Activated B cell treated with CpG ODN at 0.5 μM for 24 hours (primary cell): ENCODE results near the gene IFRD2. TPM values are rescaled to one million over a fixed set of nuclear protein-coding genes. Genes with fewer than 3 reads are reported as not detected.

Experiments
- ATAC-seq: fragments of 200-7000 bp; cut with Tn5 transposase; one replicate; pipeline ENCODE4 v1.10.0; 2021; ENCODE audit warnings: low read depth, mild to moderate bottlenecking, moderate library complexity
- CTCF ChIA-PET: fragments of 350-600 bp; sonication (Branson Sonifier 250); formaldehyde crosslinking; loops from one replicate; lab custom pipeline; 2021; ENCODE audit warnings: antibody characterized with exemption; lab: Charles Lee
- POLR2A ChIA-PET: fragments of 350-600 bp; sonication (Branson Sonifier 250); formaldehyde crosslinking; loops from one replicate; lab custom pipeline; 2021; ENCODE audit warnings: antibody characterized with exemption; lab: Charles Lee
- DNase-seq: peaks from one replicate; pipeline ENCODE4 v3.0.0; 2022
- H3K27ac Mint-ChIP-seq: one replicate; pipeline ENCODE4 v1.8.0; 2020; ENCODE audit warnings: mixed read lengths
- H3K27me3 Mint-ChIP-seq: one replicate; pipeline ENCODE4 v1.8.0; 2021; ENCODE audit warnings: mixed read lengths
- H3K36me3 Mint-ChIP-seq: one replicate; pipeline ENCODE4 v1.8.0; 2021; ENCODE audit warnings: low read depth, mixed read lengths
- H3K4me1 Mint-ChIP-seq: one replicate; pipeline ENCODE4 v1.8.0; 2021; ENCODE audit warnings: mixed read lengths
- H3K4me3 Mint-ChIP-seq: one replicate; pipeline ENCODE4 v1.8.0; 2020; ENCODE audit warnings: mild to moderate bottlenecking, mixed read lengths
- H3K9me3 Mint-ChIP-seq: one replicate; pipeline ENCODE4 v1.8.0; 2020; ENCODE audit warnings: mixed read lengths
- CTCF ChIP-seq: fragments of 200-600 bp; IDR thresholded peaks from one replicate; pipeline ENCODE4 v1.8.0; 2022; ENCODE audit warnings: antibody characterized with exemption, mild to moderate bottlenecking
- intact Hi-C: fragments of 100-400 bp; cut with micrococcal nuclease; formaldehyde crosslinking; loops from one replicate; pipeline ENCODE4 v1.15.1; 2024
- total RNA-seq: library from RNA; stranded (reverse); gene quantifications from 2 replicates; pipeline ENCODE4 v1.2.3, GENCODE V29; 2022

Gene IFRD2
- total RNA-seq, 1 donor from 2014 or later, result 105 TPM

GRCh38 chr3:50278123-50278879 lies 13.9 kb downstream of the IFRD2 start:
- ChIA-PET CTCF (interaction anchor here (1.4 kb wide), 1 partner anchor 83 kb away, joined by 3 read pairs; no protein-coding TSS in a partner anchor), POLR2A (no interaction called here)
- H3K36me3 Mint-ChIP-seq, result no peaks in the 10 kb centered on the region
- DNase-seq, result no peak
- H3K27ac Mint-ChIP-seq, result no peak overlapping the region
- H3K9me3 Mint-ChIP-seq, result no peaks in the 10 kb centered on the region
- intact Hi-C loops, result no loop called here
- H3K27me3 Mint-ChIP-seq, result peaks cover 25% of the 10 kb centered on the region
- peaks cover 19% of the 10 kb centered on the region for H3K4me1 Mint-ChIP-seq
- no peak for TF ChIP-seq CTCF
- no peak overlapping the region for H3K4me3 Mint-ChIP-seq
- no peak for ATAC-seq

- ChIA-PET POLR2A (no interaction called here), CTCF (interaction anchor here (0.7 to 2.0 kb wide), 2 partner anchors 47 to 82 kb away, joined by 3 to 5 read pairs; no protein-coding TSS in a partner anchor)
- TF ChIP-seq CTCF, result no peak
- no peak for ATAC-seq
- H3K4me1 Mint-ChIP-seq, result peaks cover 25% of the 10 kb centered on the region
- H3K27ac Mint-ChIP-seq, result no peak overlapping the region
- no peaks in the 10 kb centered on the region for H3K9me3 Mint-ChIP-seq
- intact Hi-C loops, result no loop called here
- H3K36me3 Mint-ChIP-seq, result no peaks in the 10 kb centered on the region
- DNase-seq, result no peak
- peaks cover 30% of the 10 kb centered on the region for H3K27me3 Mint-ChIP-seq
- H3K4me3 Mint-ChIP-seq, result no peak overlapping the region
Observed at GRCh38 chr3:50276762-50277101, 15.5 kb downstream of the IFRD2 start.

- H3K9me3 Mint-ChIP-seq, result no peaks in the 10 kb centered on the region
- POLR2A ChIA-PET, result interaction anchor here (0.6 kb wide), 1 partner anchor 145 kb away, joined by 5 read pairs; no protein-coding TSS in a partner anchor
- DNase-seq (no peak), ATAC-seq (no peak)
- H3K27ac Mint-ChIP-seq, result no peak overlapping the region
- no peak for TF ChIP-seq CTCF
- peaks cover 25% of the 10 kb centered on the region for H3K4me1 Mint-ChIP-seq
- no peak overlapping the region for H3K4me3 Mint-ChIP-seq
- intact Hi-C loops, result no loop called here
- CTCF ChIA-PET, result interaction anchor here (2.0 kb wide), 1 partner anchor 48 kb away, joined by 5 read pairs; no protein-coding TSS in a partner anchor
- H3K27me3 Mint-ChIP-seq, result peaks cover 30% of the 10 kb centered on the region
- H3K36me3 Mint-ChIP-seq, result no peaks in the 10 kb centered on the region
Observed at GRCh38 chr3:50275996-50276761, 16.1 kb downstream of the IFRD2 start.

- H3K27me3 Mint-ChIP-seq, result peaks cover 30% of the 10 kb centered on the region
- ChIA-PET POLR2A (interaction anchor here (0.7 to 1.0 kb wide), 3 partner anchors 32 to 86 kb away, joined by 4 to 6 read pairs (median 5); no protein-coding TSS in a partner anchor), CTCF (no interaction called here)
- no peak for TF ChIP-seq CTCF
- no peaks in the 10 kb centered on the region for H3K9me3 Mint-ChIP-seq
- H3K4me1 Mint-ChIP-seq, result peaks cover 25% of the 10 kb centered on the region
- no peak overlapping the region for H3K27ac Mint-ChIP-seq
- H3K4me3 Mint-ChIP-seq, result no peak overlapping the region
- DNase-seq (no peak), ATAC-seq (no peak)
- intact Hi-C loops, result no loop called here
- H3K36me3 Mint-ChIP-seq, result no peaks in the 10 kb centered on the region
Observed at GRCh38 chr3:50275141-50275995, 16.9 kb downstream of the IFRD2 start.
